ENCODE measurements around the gene NEK7. TPM values are rescaled to one million over a fixed set of nuclear protein-coding genes. Genes with fewer than 3 reads are reported as not detected.
"Not testable (repeated sequence)": the region's sequence is repeated elsewhere in the genome, so short reads cannot be mapped to it uniquely, and the experiment has no call there.

The NEK7 gene
- total RNA-seq, 8 experiments from 2014 or later, result 16.5 to 184 (median 39.7) TPM

GRCh38 chr1:198297281-198297680 is 140.5 kb downstream of the NEK7 start:
- Histone ChIP-seq H3K4me3 (no peak overlapping the region), H3K4me1 (replicated peaks in 1 of 2) (peaks cover 32 to 46% of the 10 kb centered on the region in 2 donors), H3K27ac (no peak overlapping the region)
- WGBS, 10 experiments, result 40 to 96% (median 87%) methylated on average over 1 to 2 of the region's 2 CpGs; no CpG with 5 or more reads in 2 of the 10 experiments
- in situ Hi-C loops (cut with MboI; ENCODE audit: low pct_unique_long_range_greater_than_20kb in 2 of 9, low sequenced_read_pairs in 9 of 9, unreplicated experiment in 9 of 9), result no loop called here
- ATAC-seq (replicated peaks in 6 of 8), result no peak

- no peak overlapping the region for H3K27ac ChIP-seq
- peaks cover 29 to 45% of the 10 kb centered on the region in 2 donors for H3K4me1 ChIP-seq (replicated peaks in 1 of 2)
- in situ Hi-C loops (cut with MboI; ENCODE audit: low pct_unique_long_range_greater_than_20kb in 2 of 9, low sequenced_read_pairs in 9 of 9, unreplicated experiment in 9 of 9), result no loop called here
- 17 to 100% (median 53%) methylated on average over 1 to 6 of the region's 6 CpGs for WGBS, 10 experiments
- ATAC-seq (replicated peaks in 6 of 8), result peak; percentile 31 to 93 (median 50)
- H3K4me3 ChIP-seq, result no peak overlapping the region
Measured at GRCh38 chr1:198298640-198299039, 141.8 kb downstream of the NEK7 start.

GRCh38 chr1:198300451-198300850 is 143.7 kb downstream of the NEK7 start:
- peaks cover 27 to 31% of the 10 kb centered on the region in 2 donors for H3K4me1 ChIP-seq (replicated peaks in 1 of 2)
- no peak overlapping the region for H3K27ac ChIP-seq
- WGBS, 10 experiments, result 100% methylated on average over 1 of the region's 1 CpG; no CpG with 5 or more reads in 4 of the 10 experiments
- in situ Hi-C loops (cut with MboI; ENCODE audit: low pct_unique_long_range_greater_than_20kb in 2 of 9, low sequenced_read_pairs in 9 of 9, unreplicated experiment in 9 of 9), result no loop called here
- no peak overlapping the region for H3K4me3 ChIP-seq
- no peak for ATAC-seq (replicated peaks in 6 of 8)

- in situ Hi-C loops (cut with MboI; ENCODE audit: low pct_unique_long_range_greater_than_20kb in 2 of 9, low sequenced_read_pairs in 9 of 9, unreplicated experiment in 9 of 9), result no loop called here
- 77 to 100% (median 93%) methylated on average over 2 to 3 of the region's 3 CpGs for WGBS, 10 experiments
- ATAC-seq (replicated peaks in 6 of 8), result no peak
- peaks cover 0 to 3% of the 10 kb centered on the region in 2 donors for H3K4me1 ChIP-seq (replicated peaks in 1 of 2)
- H3K27ac ChIP-seq, result no peak overlapping the region
- no peak overlapping the region for H3K4me3 ChIP-seq
Measured at GRCh38 chr1:198304431-198304830, 147.6 kb downstream of the NEK7 start.

GRCh38 chr1:198314817-198315216 is 158.0 kb downstream of the NEK7 start:
- WGBS, 10 experiments, result 67 to 100% (median 82%) methylated on average over 2 to 7 of the region's 15 CpGs; no CpG with 5 or more reads in 6 of the 10 experiments
- H3K4me3 ChIP-seq; H3K4me1 ChIP-seq (replicated peaks in 1 of 2); H3K27ac ChIP-seq; ATAC-seq (replicated peaks in 6 of 8); in situ Hi-C loops (cut with MboI; ENCODE audit: low pct_unique_long_range_greater_than_20kb in 2 of 9, low sequenced_read_pairs in 9 of 9, unreplicated experiment in 9 of 9): not testable (repeated sequence)

GRCh38 chr1:198315331-198315730 is 158.5 kb downstream of the NEK7 start:
- H3K4me3 ChIP-seq; ATAC-seq (replicated peaks in 6 of 8); H3K27ac ChIP-seq; H3K4me1 ChIP-seq (replicated peaks in 1 of 2); in situ Hi-C loops (cut with MboI; ENCODE audit: low pct_unique_long_range_greater_than_20kb in 2 of 9, low sequenced_read_pairs in 9 of 9, unreplicated experiment in 9 of 9): not testable (repeated sequence)
- 80 to 100% (median 100%) methylated on average over 1 to 2 of the region's 8 CpGs; no CpG with 5 or more reads in 2 of the 10 experiments for WGBS, 10 experiments

- ATAC-seq (replicated peaks in 6 of 8), result peak in 4 of 8 experiments; percentile 34 to 67 (median 53)
- WGBS, 10 experiments, result 50 to 100% (median 78%) methylated on average over 1 to 4 of the region's 4 CpGs
- no peak overlapping the region for H3K27ac ChIP-seq
- in situ Hi-C loops (cut with MboI; ENCODE audit: low pct_unique_long_range_greater_than_20kb in 2 of 9, low sequenced_read_pairs in 9 of 9, unreplicated experiment in 9 of 9), result no loop called here
- H3K4me3 ChIP-seq, result no peak overlapping the region
- peaks cover 0 to 8% of the 10 kb centered on the region in 2 donors for H3K4me1 ChIP-seq (replicated peaks in 1 of 2)
Measured at GRCh38 chr1:198316546-198317100, 159.8 kb downstream of the NEK7 start.

GRCh38 chr1:198318085-198318484 is 161.3 kb downstream of the NEK7 start:
- no peak overlapping the region for H3K4me3 ChIP-seq
- 63 to 100% (median 69%) methylated on average over 1 of the region's 1 CpG; no CpG with 5 or more reads in 2 of the 10 experiments for WGBS, 10 experiments
- no peak overlapping the region for H3K27ac ChIP-seq
- peaks cover 0 to 8% of the 10 kb centered on the region in 2 donors for H3K4me1 ChIP-seq (replicated peaks in 1 of 2)
- in situ Hi-C loops (cut with MboI; ENCODE audit: low pct_unique_long_range_greater_than_20kb in 2 of 9, low sequenced_read_pairs in 9 of 9, unreplicated experiment in 9 of 9), result no loop called here
- ATAC-seq (replicated peaks in 6 of 8), result no peak

GRCh38 chr1:198320759-198321158 is 164.0 kb downstream of the NEK7 start:
- no peak overlapping the region for H3K4me3 ChIP-seq
- in situ Hi-C loops (cut with MboI; ENCODE audit: low pct_unique_long_range_greater_than_20kb in 2 of 9, low sequenced_read_pairs in 9 of 9, unreplicated experiment in 9 of 9), result no loop called here
- peaks cover 0 to 8% of the 10 kb centered on the region in 2 donors for H3K4me1 ChIP-seq (replicated peaks in 1 of 2)
- no peak for ATAC-seq (replicated peaks in 6 of 8)
- WGBS, 10 experiments, result 60 to 100% (median 87%) methylated on average over 1 to 6 of the region's 6 CpGs
- no peak overlapping the region for H3K27ac ChIP-seq

GRCh38 chr1:198326232-198326631 is 169.4 kb downstream of the NEK7 start:
- ATAC-seq (replicated peaks in 6 of 8), result no peak
- no peak overlapping the region for H3K27ac ChIP-seq
- no peak overlapping the region for H3K4me3 ChIP-seq
- in situ Hi-C loops (cut with MboI; ENCODE audit: low pct_unique_long_range_greater_than_20kb in 2 of 9, low sequenced_read_pairs in 9 of 9, unreplicated experiment in 9 of 9), result no loop called here
- 46 to 100% (median 86%) methylated on average over 1 to 3 of the region's 3 CpGs for WGBS, 10 experiments
- H3K4me1 ChIP-seq (replicated peaks in 1 of 2), result peaks cover 0 to under 1% of the 10 kb centered on the region in 2 donors

GRCh38 chr1:198326915-198327314 is 170.1 kb downstream of the NEK7 start:
- WGBS, 10 experiments, result 46 to 99% (median 87%) methylated on average over 1 to 4 of the region's 4 CpGs
- peak in 1 of 8 experiments; percentile 18 for ATAC-seq (replicated peaks in 6 of 8)
- in situ Hi-C loops (cut with MboI; ENCODE audit: low pct_unique_long_range_greater_than_20kb in 2 of 9, low sequenced_read_pairs in 9 of 9, unreplicated experiment in 9 of 9), result no loop called here
- Histone ChIP-seq H3K27ac (no peak overlapping the region), H3K4me1 (replicated peaks in 1 of 2) (peaks cover under 1 to 7% of the 10 kb centered on the region in 2 donors), H3K4me3 (no peak overlapping the region)

- in situ Hi-C loops (cut with MboI; ENCODE audit: low pct_unique_long_range_greater_than_20kb in 2 of 9, low sequenced_read_pairs in 9 of 9, unreplicated experiment in 9 of 9), result no loop called here
- Histone ChIP-seq H3K4me1 (replicated peaks in 1 of 2) (peaks cover 10 to 20% of the 10 kb centered on the region in 2 donors), H3K4me3 (no peak overlapping the region), H3K27ac (no peak overlapping the region)
- 78 to 100% (median 89%) methylated on average over 1 to 10 of the region's 10 CpGs for WGBS, 10 experiments
- no peak for ATAC-seq (replicated peaks in 6 of 8)
Measured at GRCh38 chr1:198328458-198329032, 171.7 kb downstream of the NEK7 start.

- in situ Hi-C loops (cut with MboI; ENCODE audit: low pct_unique_long_range_greater_than_20kb in 2 of 9, low sequenced_read_pairs in 9 of 9, unreplicated experiment in 9 of 9), result no loop called here
- no peak overlapping the region for H3K27ac ChIP-seq
- no peak overlapping the region for H3K4me3 ChIP-seq
- WGBS, 10 experiments, result 11 to 81% (median 39%) methylated on average over 1 to 2 of the region's 2 CpGs; no CpG with 5 or more reads in 2 of the 10 experiments
- peaks cover 10 to 22% of the 10 kb centered on the region in 2 donors for H3K4me1 ChIP-seq (replicated peaks in 1 of 2)
- ATAC-seq (replicated peaks in 6 of 8), result peak in 1 of 8 experiments; percentile 10
Measured at GRCh38 chr1:198330982-198331615, 174.3 kb downstream of the NEK7 start.

Data from motor neuron (in vitro differentiated cells).